OCI-LY7 (cell line): ENCODE results near the gene MOGAT2. TPM values are rescaled to one million over a fixed set of nuclear protein-coding genes. Genes with fewer than 3 reads are reported as not detected.
"Not testable (repeated sequence)": the region's sequence is repeated elsewhere in the genome, so short reads cannot be mapped to it uniquely, and the experiment has no call there.

ENCODE experiments used
- BruUV-seq: library from RNA; stranded (reverse); fragments of 400-500 nt; replicated peaks from 2 replicates; lab custom pipeline; 2021; lab: Mats Ljungman, UMichigan
- CTCF ChIA-PET: fragments of 300-600 bp; sonication (Branson Sonifier 250); formaldehyde crosslinking; loops from one replicate; lab custom pipeline; 2022; ENCODE audit warnings: antibody characterized with exemption; ENCODE audit not compliant: unreplicated experiment; lab: Charles Lee
- POLR2A ChIA-PET: fragments of 300-600 bp; sonication (Branson Sonifier 250); formaldehyde crosslinking; loops from one replicate; lab custom pipeline; 2022; ENCODE audit warnings: antibody characterized with exemption; lab: Charles Lee
- DNase-seq: peaks from one replicate; pipeline ENCODE4 v3.0.0-alpha.2; 2015; ENCODE audit warnings: low spot score
- H2AFZ ChIP-seq: fragments of 200-600 bp; sonication (generic), shearing (Covaris generic); 2 replicates; pipeline ENCODE4 v1.6.1; 2014; ENCODE audit warnings: mild to moderate bottlenecking, antibody characterized with exemption, low read length, moderate library complexity
- H3K27ac ChIP-seq: fragments of 200-600 bp; sonication (generic); 2 replicates; pipeline ENCODE4 v1.5.1; 2014; ENCODE audit warnings: mixed run types, low read depth, mild to moderate bottlenecking, moderate library complexity, low read length, inconsistent platforms; ENCODE audit not compliant: poor library complexity, severe bottlenecking
- H3K36me3 ChIP-seq: fragments of 200-600 bp; sonication (generic); 2 replicates; pipeline ENCODE4 v1.6.1; 2014; ENCODE audit warnings: mild to moderate bottlenecking, antibody characterized with exemption, low read length, moderate library complexity, mixed read lengths; ENCODE audit not compliant: insufficient read depth
- H3K4me1 ChIP-seq: fragments of 200-600 bp; sonication (generic); 2 replicates; pipeline ENCODE4 v1.5.1; 2014; ENCODE audit warnings: mild to moderate bottlenecking, low read length; ENCODE audit not compliant: insufficient read depth, poor library complexity, severe bottlenecking
- H3K4me2 ChIP-seq: fragments of 200-600 bp; sonication (generic); 2 replicates; pipeline ENCODE4 v1.6.1; 2014; ENCODE audit warnings: mild to moderate bottlenecking, low read length
- H3K4me3 ChIP-seq: fragments of 200-600 bp; sonication (generic); 2 replicates; pipeline ENCODE4 v1.5.1; 2014; ENCODE audit warnings: mild to moderate bottlenecking, low read depth, low read length; ENCODE audit not compliant: poor library complexity, severe bottlenecking
- H3K79me2 ChIP-seq: fragments of 200-600 bp; sonication (generic); 2 replicates; pipeline ENCODE4 v1.6.1; 2016; ENCODE audit warnings: low read depth, mild to moderate bottlenecking, low read length, moderate library complexity, mixed read lengths; ENCODE audit not compliant: insufficient read depth
- H3K9me2 ChIP-seq: fragments of 200-600 bp; sonication (generic); 2 replicates; pipeline ENCODE4 v1.6.1; 2016; ENCODE audit warnings: mild to moderate bottlenecking, low read length, mixed read lengths; ENCODE audit not compliant: insufficient read depth
- H3K9me3 ChIP-seq: fragments of 200-600 bp; sonication (generic); 2 replicates; pipeline ENCODE4 v1.6.1; 2014; ENCODE audit warnings: mild to moderate bottlenecking, mixed run types, low read length, mixed read lengths
- H4K20me1 ChIP-seq: fragments of 200-600 bp; sonication (generic); 2 replicates; pipeline ENCODE4 v1.6.1; 2014; ENCODE audit warnings: mild to moderate bottlenecking, antibody characterized with exemption, low read length, moderate library complexity, mixed read lengths; ENCODE audit not compliant: insufficient read depth
- CTCF ChIP-seq: fragments of 200-600 bp; sonication (generic); conservative IDR thresholded peaks from 2 replicates; pipeline ENCODE4 v1.5.1; 2014; ENCODE audit warnings: mild to moderate bottlenecking, antibody characterized with exemption, low read length, moderate library complexity, mixed read lengths
- EZH2phosphoT487 ChIP-seq: fragments of 200-600 bp; sonication (generic); IDR thresholded peaks from 2 replicates; pipeline ENCODE4 v1.6.1; 2018; ENCODE audit warnings: low read depth, borderline replicate concordance, mild to moderate bottlenecking, mixed run types, antibody characterized with exemption, low read length, moderate library complexity, mixed read lengths
- intact Hi-C: fragments of 100-400 bp; cut with micrococcal nuclease; formaldehyde crosslinking; loops from one replicate; pipeline ENCODE4 v1.10.0; 2022; ENCODE audit not compliant: unreplicated experiment
- total RNA-seq, 2 experiments: library from RNA; depleted of rRNA in 1 of 2; stranded (reverse); fragments of >200 nt in 1 of 2; shearing (Covaris generic) in 1 of 2; gene quantifications; 2 replicates each; pipeline ENCODE4 v1.2.3, GENCODE V29; 2014 to 2022

MOGAT2 gene
- total RNA-seq, 2 experiments from 2014 or later: not detected

GRCh38 chr11:75743711-75744563 lies 26.3 kb downstream of the MOGAT2 start:
- H3K4me1 ChIP-seq: no peaks in the 10 kb centered on the region
- no peaks in the 10 kb centered on the region for H3K36me3 ChIP-seq
- H3K79me2 ChIP-seq: no peaks in the 10 kb centered on the region
- no peak overlapping the region for H3K27ac ChIP-seq
- no peaks in the 10 kb centered on the region for H3K9me2 ChIP-seq
- intact Hi-C loops: no loop called here
- H3K4me2 ChIP-seq: no peak overlapping the region
- TF ChIP-seq CTCF (no peak), EZH2phosphoT487 (no peak)
- H3K9me3 ChIP-seq: no peaks in the 10 kb centered on the region
- POLR2A ChIA-PET: no interaction called here
- no peak overlapping the region for H2AFZ ChIP-seq
- DNase-seq: no peak
- no TSS peak for BruUV-seq
- CTCF ChIA-PET: no interaction called here
- no peaks in the 10 kb centered on the region for H4K20me1 ChIP-seq
- no peak overlapping the region for H3K4me3 ChIP-seq

GRCh38 chr11:75745807-75746206 lies 28.2 kb downstream of the MOGAT2 start:
- CTCF ChIA-PET: no interaction called here
- no peak overlapping the region for H3K4me2 ChIP-seq

GRCh38 chr11:75748729-75749273 lies 31.2 kb downstream of the MOGAT2 start:
- CTCF ChIA-PET, intact Hi-C loops, H2AFZ ChIP-seq, BruUV-seq, DNase-seq, H3K79me2 ChIP-seq, H3K27ac ChIP-seq, POLR2A ChIA-PET, H3K9me3 ChIP-seq, H3K9me2 ChIP-seq, H4K20me1 ChIP-seq, H3K4me3 ChIP-seq, H3K4me1 ChIP-seq, H3K4me2 ChIP-seq, H3K36me3 ChIP-seq: not testable (repeated sequence)

More at GRCh38 chr11:75745807-75746206, 28.2 kb downstream of the MOGAT2 start:
- no peak overlapping the region for H3K4me3 ChIP-seq
- BruUV-seq: no TSS peak
- TF ChIP-seq CTCF: no peak
- DNase-seq: no peak
- no peaks in the 10 kb centered on the region for H4K20me1 ChIP-seq
- no peak overlapping the region for H2AFZ ChIP-seq
- H3K4me1 ChIP-seq: no peaks in the 10 kb centered on the region
- no peaks in the 10 kb centered on the region for H3K36me3 ChIP-seq
- H3K27ac ChIP-seq: no peak overlapping the region
- intact Hi-C loops: no loop called here
- H3K9me2 ChIP-seq: no peaks in the 10 kb centered on the region
- no peaks in the 10 kb centered on the region for H3K79me2 ChIP-seq
- H3K9me3 ChIP-seq: no peaks in the 10 kb centered on the region
- POLR2A ChIA-PET: no interaction called here

- H4K20me1 ChIP-seq, H3K36me3 ChIP-seq, H3K4me1 ChIP-seq, H3K4me2 ChIP-seq, H3K4me3 ChIP-seq, H3K9me3 ChIP-seq, H3K79me2 ChIP-seq, CTCF ChIA-PET, BruUV-seq, H3K27ac ChIP-seq, DNase-seq, POLR2A ChIA-PET, intact Hi-C loops, H3K9me2 ChIP-seq, H2AFZ ChIP-seq: not testable (repeated sequence)
Measured at GRCh38 chr11:75754933-75755332, 37.3 kb downstream of the MOGAT2 start.
